GM11168 (cell line): Measurements from ENCODE around the gene SYNDIG1L.

Source experiments
- in situ Hi-C: fragments of 300-500 bp; cut with MboI; formaldehyde crosslinking; loops from one replicate; pipeline ENCODE4 v1.12.0; 2022; ENCODE audit warnings: low sequenced_read_pairs; ENCODE audit not compliant: unreplicated experiment

SYNDIG1L gene

GRCh38 chr14:74434294-74434693 lies 8.3 kb upstream of the SYNDIG1L start:
- in situ Hi-C loops, result no loop called here

- in situ Hi-C loops, result no loop called here
Observed at GRCh38 chr14:74429991-74430390, 4.0 kb upstream of the SYNDIG1L start.

- in situ Hi-C loops, result no loop called here
Observed at GRCh38 chr14:74429221-74429691, 3.2 kb upstream of the SYNDIG1L start.

- in situ Hi-C loops, result no loop called here
Observed at GRCh38 chr14:74427651-74428050, 1.6 kb upstream of the SYNDIG1L start.

GRCh38 chr14:74425525-74426201 lies 347 bp downstream of the SYNDIG1L start:
- in situ Hi-C loops, result no loop called here

GRCh38 chr14:74424606-74425005 lies 1.4 kb downstream of the SYNDIG1L start:
- in situ Hi-C loops, result no loop called here

- in situ Hi-C loops, result no loop called here
Observed at GRCh38 chr14:74423246-74423645, 2.8 kb downstream of the SYNDIG1L start.

- in situ Hi-C loops, result no loop called here
Observed at GRCh38 chr14:74421981-74422380, 4.0 kb downstream of the SYNDIG1L start.

- in situ Hi-C loops, result no loop called here
Observed at GRCh38 chr14:74419086-74419485, 6.9 kb downstream of the SYNDIG1L start.

GRCh38 chr14:74418031-74418430 lies 8.0 kb downstream of the SYNDIG1L start:
- in situ Hi-C loops, result no loop called here

- in situ Hi-C loops, result no loop called here
Observed at GRCh38 chr14:74417611-74418010, 8.4 kb downstream of the SYNDIG1L start.

GRCh38 chr14:74417201-74417600 lies 8.8 kb downstream of the SYNDIG1L start:
- in situ Hi-C loops, result no loop called here

GRCh38 chr14:74415115-74415437 lies 10.9 kb downstream of the SYNDIG1L start:
- in situ Hi-C loops, result no loop called here

- in situ Hi-C loops, result no loop called here
Observed at GRCh38 chr14:74414403-74415114, 11.5 kb downstream of the SYNDIG1L start.

GRCh38 chr14:74413627-74414026 lies 12.4 kb downstream of the SYNDIG1L start:
- in situ Hi-C loops, result no loop called here

- in situ Hi-C loops, result no loop called here
Observed at GRCh38 chr14:74412753-74413152, 13.3 kb downstream of the SYNDIG1L start.

- in situ Hi-C loops, result no loop called here
Observed at GRCh38 chr14:74411671-74412070, 14.3 kb downstream of the SYNDIG1L start.

- in situ Hi-C loops, result no loop called here
Observed at GRCh38 chr14:74409441-74409840, 16.6 kb downstream of the SYNDIG1L start.

- in situ Hi-C loops, result no loop called here
Observed at GRCh38 chr14:74408870-74409269, 17.1 kb downstream of the SYNDIG1L start.

- in situ Hi-C loops, result no loop called here
Observed at GRCh38 chr14:74407801-74408154, 18.2 kb downstream of the SYNDIG1L start.

- in situ Hi-C loops, result no loop called here
Observed at GRCh38 chr14:74407021-74407800, 18.8 kb downstream of the SYNDIG1L start.
